ENCODE data around the gene NAGA.

NAGA gene

DNA sequence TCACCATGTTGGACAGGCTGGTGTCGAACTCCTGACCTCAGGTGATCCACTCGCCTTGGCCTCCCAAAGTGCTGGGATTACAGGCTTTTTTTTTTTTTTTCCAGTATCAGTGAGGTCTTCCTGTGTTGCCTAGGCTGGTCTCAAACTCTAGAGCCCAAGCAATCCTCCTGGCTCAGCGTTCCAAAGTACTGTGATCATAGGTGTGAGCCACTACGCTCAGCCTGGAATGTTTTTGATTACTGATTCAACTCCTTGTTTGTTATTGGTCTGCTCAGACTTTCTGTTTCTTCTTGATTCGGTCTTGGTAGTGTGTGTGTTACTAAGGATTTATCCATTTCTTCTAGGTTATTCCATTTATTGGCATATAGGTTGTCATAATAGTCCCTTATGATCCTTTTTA, 31.3 kb downstream of the NAGA start:
- ATAC-seq, result no peak
- no peak for DNase-seq

DNA sequence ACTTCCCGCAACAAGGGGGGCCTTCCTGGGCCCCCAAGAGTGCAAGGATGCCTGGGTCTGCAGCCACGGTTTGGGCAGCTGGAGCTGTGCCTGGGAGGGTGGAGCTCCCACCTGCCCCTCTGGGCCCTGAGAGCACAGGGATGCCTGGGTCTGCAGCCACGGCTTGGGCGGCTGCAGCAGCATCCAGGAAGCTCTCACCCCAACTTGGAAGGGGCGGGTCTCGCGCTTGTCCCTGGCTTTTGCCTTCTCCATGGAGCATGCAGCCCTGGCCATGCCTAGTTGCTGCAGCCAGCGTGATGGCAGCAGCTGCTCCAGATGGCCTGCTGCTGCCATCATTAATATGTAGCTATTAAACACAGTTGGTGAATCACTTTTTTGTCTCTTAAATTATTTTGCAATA, 35.4 kb downstream of the NAGA start:
- no peak for DNase-seq
- no peak for ATAC-seq

DNA sequence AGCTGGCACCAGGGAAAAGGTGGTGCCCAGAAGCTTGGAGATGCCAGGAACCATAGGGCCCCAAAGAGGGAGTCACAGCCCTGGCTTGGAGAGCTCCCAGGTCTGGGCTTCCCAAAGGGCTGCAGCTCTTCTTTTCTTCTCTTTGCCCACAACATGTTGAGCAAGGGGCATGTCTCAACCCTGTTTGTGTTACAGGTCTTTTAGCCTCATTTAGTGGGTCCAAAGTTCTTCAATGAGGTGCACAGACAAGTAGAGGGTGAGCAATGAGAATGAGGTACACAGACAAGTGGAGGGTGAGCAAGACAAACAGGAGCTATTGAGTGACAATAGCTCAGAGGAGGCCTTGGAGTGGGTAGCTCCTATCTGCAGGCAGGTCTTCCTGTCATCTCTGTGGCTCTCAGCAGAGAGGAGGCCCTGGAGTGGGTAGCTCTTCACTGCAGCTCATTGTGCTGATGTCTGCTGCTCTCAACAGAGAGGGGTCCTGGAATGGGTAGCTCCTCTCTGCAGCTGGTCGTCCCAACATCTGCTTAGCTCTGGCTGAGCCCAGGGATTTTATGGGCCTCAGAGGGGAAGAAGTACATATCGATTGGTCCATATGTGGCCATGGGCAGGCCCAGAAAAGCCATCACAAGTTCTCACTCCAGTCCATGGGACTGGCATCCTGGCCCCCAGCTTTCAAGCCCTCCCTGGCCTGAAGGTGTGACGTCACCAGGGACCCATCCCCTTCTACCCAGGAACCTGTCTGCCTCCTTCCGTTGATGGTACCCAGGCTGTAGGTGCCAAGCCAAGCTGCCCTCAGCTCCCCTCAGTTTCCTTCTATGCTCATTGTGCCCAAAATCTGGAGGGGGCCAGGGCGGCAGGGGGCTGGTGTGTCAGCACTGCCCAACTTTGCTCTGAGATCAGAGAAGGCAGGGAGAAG, 37.1 kb downstream of the NAGA start:
- ATAC-seq (no peak), DNase-seq (no peak)

DNA sequence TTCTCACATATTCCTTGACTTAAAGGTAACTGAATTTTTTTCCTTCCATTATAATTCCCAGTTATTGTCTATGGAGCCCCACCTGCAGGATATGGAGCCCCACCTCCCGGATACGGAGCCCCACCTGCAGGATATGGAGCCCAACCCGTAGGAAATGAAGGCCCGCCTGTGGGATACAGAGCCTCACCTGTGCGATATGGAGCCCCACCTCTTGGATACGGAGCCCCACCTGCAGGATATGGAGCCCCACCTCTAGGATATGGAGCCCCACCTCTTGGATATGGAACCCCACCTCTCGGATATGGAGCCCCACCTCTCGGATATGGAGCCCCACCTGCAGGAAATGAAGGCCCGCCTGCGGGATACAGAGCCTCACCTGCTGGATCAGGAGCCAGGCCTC, 43.9 kb downstream of the NAGA start:
- no peak for ATAC-seq
- DNase-seq, result no peak

DNA sequence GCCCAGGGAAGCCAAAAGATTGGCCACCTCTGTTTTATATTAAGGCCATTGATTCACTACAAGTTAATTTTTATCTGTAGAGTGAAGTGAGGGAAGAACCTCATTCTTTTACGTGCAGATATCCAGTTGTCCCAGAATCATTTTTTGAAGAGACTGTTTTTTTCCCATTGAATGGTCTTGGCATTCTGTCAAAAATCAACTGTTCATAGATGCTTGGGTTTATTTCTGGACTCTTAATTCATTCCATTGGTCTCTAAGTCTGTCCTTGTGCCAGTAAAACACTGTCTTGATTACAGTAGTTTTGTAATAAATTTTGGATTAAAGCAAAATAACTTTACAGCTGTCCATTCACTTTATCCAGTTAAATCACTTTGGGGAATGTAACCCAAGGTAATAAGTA, 45.2 kb downstream of the NAGA start:
- ATAC-seq (no peak), DNase-seq (no peak)

DNA sequence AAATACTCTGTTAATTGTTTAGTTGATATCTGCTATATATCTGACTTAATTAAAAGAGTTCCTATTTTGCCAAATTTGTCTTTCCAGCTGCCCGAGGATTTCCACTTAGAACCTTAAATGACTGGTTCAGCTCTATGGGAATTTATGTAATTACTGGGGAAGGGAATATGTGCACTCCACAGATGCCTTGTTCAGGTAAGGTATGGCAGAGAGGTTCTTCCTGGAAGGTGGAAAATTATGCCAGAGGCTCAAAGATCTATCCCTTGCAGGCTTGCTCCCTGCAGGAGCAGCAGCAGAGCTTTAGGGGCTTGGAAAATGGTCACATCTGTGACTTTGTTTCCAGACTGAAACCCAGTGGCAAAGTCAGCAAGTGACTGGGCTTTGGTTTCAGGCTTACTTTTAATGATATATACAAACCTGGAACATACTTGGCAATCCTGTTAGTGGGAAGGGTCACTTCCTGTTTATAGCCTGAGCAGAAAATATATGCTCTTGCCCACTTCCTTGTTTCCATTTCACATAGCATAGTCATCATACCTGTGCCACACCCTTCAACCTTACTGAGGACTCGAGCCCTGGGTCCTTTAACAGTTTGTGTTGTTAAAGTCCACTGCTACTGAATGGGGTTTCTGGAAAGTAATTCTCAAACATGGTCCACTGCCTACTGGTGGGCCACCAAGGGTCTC, 48.3 kb downstream of the NAGA start:
- DNase-seq, result no peak
- ATAC-seq, result no peak

DNA sequence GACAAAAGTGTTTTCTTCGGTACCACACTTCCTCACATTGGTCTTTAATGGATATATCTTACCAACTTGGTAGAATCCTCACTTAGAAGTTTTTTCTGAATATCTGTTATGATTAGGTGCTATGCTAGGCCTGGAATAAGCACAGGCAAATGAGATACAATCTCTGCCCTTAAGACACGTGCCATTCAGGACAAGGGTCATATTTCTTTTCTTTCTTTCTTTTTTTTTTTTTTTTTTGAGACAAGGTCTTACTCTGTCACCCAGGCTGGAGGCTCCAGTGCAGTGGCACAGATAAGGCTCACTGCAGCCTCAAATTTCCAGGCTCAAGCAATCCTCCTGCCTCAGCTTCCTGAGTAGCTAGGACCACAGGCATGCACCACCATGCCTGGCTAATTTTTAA, 49.0 kb downstream of the NAGA start:
- ATAC-seq, result no peak
- no peak for DNase-seq

DNA sequence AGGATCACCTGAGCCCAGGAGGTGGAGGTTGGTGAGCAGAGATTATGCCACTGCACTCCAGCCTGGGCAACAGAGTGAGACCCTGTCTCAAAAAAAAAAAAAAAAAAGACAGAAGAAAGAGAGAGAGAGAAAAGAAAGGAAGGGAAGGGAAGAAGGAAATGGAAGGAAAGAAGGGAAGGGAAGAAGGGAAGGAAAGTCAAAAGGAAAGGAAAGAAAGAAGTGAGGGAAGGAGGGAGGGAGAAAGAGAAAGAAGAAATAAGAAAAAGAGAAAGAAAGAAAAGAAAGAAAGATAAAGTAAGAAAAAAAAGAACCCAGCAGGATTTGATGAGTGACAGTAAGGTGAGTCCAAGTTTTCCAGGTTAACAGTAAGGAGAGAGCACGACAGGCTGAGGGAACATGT, 52.4 kb downstream of the NAGA start:
- no peak for DNase-seq
- ATAC-seq, result no peak

DNA sequence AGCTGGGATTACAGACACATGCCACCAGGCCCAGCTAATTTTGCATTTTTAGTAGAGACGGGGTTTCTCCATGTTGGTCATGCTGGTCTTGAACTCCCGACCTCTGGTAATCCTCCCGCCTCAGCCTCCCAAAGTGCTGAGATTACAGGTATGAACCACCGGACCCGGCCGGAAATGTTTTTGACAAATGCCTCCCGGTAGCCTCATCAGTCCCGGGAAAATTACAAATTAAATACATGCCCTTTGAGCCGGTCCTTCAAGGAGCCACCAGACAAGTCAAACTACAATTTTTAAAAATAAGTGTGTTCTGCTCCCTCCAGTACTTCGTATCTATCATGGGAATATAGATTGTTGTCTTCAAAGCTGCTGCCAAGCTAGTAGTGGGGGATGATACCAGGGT, 54.5 kb downstream of the NAGA start:
- ATAC-seq, result no peak
- no peak for DNase-seq

DNA sequence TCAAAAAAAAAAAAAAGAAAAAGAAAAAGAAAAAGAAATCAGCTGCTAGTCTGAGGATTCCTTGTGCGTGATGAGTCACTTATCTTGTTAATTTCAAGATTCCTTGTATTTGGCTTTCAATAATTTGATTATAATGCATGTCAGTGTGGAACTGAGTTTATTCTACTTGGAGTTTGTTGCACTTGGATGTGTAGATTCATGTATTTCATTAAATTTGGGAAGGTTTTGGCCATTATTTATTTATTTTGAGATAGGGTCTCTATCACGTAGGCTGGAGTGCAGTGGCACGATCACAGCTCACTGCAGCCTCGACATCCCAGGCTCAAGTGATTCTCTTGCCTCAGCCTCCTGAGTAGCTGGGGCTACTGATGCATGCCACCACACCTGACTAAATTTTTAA, 57.2 kb downstream of the NAGA start:
- no peak for ATAC-seq
- no peak for DNase-seq

DNA sequence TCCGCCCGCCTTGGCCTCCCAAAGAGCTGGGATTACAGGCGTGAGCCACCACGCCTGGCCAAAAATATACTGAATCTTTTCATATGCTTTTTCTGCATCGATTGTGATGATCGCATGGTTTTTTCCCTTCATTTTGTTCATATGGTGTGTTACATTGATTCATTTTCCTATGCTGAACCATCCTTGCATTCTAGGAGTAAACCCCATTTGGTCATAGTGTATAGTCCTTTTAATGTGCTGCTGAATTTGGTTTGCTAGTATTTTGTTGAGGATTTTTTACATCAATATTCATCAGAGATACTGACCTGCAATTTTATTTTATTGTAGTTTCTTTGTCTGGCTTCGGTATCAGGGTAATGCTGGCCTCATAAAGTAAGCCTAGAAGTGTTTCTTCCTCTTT, 59.8 kb downstream of the NAGA start:
- DNase-seq (no peak), ATAC-seq (no peak)
